NCI-H1105 (cell line): ENCODE data around the gene ERGIC1.

Experiments used
- DNase-seq: peaks from one replicate; lab custom pipeline; 2025; lab: John Stamatoyannopoulos, UW

Gene ERGIC1

DNA sequence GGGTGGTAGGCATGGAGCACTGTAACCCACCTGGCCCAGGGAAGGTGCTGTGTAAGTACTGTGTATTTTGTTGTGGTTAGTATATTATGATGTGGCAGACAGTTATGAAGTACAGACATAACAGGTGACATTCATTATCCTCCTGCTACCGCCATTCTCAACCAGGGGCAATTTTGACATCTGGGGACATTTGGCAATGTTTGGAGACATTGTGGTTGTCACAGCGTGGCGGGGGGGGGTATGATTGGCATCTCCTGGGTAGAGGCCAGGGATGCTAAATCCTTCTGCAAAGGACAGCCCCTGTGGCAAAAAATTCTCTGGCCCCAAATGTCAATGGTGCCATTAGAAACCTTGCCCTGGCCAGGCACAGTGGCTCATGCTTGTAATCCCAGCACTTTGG lies 115.4 kb downstream of the ERGIC1 start:
- no peak for DNase-seq

DNA sequence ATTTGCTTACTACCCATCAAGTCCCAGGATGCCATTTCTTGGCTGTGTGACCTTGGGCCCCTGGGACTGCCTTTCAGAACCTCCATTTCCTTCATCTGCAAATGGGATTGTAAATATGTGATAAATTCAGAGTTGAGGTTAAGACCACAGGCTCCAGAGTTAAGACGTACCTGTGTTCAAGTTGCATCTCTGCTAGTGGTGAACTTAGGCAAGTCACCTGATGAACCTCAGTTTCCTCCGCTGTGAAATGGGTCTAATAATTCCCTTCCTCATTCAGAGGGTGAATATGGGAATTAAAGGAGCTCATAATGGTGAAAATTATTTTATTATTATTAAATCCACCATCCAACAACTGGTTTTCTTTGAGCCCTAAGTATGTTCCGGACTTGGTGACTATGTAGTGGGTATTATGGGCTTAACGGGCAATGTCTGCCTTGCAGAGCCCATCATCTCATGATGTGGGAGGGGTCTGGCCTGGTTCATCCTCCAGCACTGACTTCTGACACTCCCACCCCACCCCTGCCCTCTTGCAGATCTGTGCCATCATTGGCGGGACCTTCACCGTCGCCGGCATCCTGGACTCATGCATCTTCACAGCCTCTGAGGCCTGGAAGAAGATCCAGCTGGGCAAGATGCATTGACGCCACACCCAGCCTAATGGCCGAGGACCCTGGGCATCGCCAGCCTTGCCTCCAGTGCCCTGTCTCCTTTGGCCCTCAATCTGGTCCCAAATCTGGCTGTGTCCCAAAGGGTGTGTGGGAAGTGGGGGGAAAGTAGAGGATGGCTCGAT lies 116.3 kb downstream of the ERGIC1 start:
- DNase-seq: no peak

DNA sequence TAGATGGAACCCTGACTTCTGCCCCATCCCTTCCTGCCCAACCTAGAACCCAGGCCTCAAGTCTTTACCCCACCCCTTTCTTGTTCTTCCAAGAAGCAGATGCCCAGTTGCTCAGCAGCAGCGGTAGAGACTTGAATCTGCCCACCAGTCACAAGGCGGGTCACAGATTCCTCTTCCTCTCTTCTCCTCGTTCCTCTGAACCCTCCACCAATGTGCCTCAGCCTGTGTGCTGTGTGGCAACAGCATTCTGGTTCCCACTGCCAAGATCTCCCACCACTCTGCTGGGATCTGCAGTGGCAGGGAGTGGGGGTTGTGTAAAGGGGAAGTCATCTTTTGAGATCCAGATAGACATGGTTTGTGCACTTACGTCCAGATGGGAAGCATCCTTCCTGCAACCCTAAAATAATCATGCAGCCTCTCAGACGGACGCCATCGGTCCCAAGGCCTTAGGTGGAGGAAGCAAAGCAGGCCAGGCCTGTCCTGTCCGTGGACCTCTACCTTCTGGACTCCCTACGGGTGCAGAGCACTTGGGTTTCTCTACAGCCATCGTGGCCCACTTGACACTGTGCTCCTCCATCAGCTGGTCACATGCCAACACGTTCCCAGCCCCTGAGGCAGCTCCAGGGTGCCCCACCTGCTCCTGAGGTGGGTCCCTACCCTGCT lies 117.5 kb downstream of the ERGIC1 start:
- no peak for DNase-seq

DNA sequence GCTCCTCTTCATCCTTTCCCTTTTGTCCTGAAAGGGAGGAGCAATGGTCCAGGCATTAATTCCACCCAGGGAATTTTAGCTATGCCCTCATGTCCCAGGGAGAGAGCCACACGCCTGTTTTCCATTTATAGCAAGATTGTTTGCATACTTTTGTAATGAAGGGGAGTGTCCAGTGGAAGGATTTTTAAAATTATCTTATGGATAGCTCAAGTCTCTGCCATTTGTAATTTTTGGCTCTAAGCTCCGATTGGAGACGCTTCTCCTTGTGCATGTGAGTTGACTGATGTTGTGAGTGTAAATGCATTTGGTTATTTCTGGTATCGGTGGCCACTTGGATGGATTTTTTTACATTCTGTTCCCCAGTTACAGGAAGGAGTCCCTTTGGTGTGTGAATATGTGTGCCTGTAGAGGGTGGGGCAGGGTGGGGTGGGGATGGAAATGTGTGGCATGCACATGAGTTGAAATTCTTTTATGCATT lies 118.0 kb downstream of the ERGIC1 start:
- no peak for DNase-seq

DNA sequence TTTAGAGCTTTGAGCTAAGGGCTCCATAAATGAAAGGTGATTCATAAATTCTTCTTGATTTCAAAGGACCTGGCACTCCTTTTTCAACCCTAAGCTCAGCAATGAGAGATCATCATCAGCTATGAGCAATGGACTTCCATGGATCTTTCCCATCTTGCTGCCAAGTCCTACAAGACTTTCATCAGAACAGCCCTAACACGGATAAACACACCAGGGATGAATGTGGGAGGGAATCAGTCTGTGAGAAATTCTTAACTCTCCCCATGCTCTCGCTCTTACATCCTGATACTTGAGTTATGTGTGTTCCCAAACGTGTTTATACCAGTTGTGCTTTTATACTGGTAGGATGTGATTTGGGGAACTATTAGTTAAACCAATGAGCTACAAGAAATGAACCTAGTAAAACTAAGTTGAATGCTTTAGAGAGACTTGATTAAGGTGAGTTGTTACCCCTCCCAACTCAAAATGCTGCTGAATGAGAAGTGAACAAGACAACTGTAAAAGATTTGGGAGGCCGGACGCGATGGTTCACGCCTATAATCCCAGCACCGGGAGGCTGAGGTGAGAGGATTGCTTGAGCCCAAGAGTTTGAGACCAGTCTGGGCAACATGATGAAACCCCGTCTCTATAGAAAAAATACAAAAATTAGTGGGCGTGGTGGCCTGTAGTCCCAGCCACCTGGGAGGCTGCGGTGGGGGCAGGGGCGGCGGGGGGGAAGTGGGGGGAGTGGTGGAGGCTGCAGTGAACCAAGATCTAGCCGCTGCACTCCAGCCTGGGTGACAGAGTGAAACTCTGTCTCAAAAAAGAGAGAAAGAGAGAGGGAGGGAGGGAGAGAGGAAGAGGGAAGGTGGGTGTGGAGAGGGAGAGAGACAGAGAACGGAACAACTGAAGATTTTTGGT lies 120.0 kb downstream of the ERGIC1 start:
- DNase-seq: no peak

DNA sequence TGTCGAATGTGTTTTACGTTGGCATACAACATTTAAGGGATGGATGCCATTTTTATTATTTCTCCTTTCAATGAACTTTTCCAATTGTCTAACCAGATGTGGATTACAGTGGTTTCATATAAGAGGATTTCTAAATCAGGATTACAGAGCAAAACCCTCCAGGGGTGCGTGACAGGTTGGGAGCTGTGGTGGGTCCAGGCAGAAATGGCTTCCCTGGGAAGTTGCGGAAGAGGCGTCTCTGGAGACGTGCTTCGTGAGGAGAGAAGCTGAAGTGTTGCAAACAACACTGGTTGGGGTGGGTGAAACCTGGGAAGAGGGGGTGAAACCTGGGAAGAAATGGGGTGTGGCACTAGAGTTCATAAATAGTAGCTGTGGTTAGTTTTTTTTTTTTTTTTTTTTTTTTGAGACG lies 120.7 kb downstream of the ERGIC1 start:
- DNase-seq: no peak

DNA sequence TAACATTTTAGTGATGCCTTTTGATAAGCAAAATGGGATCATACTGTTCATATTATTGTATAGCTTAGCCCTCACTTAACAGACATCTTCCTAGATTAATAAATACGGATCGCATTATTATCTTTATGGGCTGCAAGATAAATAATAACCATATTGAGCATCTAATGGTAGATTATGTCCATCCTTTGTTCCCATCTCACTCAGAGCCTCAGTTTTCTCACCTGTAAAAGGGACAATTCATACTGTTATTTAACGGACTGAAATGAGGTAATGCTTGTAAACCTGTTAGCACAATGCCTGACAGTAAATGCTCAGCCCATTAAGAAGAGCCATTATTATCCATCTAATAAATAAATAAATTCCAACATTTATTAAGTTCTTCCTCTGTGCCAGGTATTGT lies 122.2 kb downstream of the ERGIC1 start:
- no peak for DNase-seq

DNA sequence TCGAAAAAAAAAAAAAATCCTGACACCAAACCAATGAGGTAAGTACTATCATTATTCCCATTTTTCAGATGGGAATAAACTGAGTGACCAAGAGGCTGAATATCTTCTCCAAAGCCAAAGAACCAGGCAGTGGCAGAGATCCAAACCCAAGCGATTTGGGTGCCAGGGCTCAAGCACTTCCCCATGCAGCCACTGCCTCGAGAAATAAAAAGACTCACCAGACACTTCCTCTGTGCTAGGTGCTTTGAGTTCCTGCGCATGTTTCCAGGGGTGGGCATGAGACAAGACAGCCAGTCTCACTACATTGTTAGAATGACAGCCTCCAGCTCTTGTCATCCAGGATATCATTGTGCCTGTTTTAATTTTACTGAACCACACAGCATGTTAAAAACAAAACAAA lies 122.9 kb downstream of the ERGIC1 start:
- DNase-seq: no peak

DNA sequence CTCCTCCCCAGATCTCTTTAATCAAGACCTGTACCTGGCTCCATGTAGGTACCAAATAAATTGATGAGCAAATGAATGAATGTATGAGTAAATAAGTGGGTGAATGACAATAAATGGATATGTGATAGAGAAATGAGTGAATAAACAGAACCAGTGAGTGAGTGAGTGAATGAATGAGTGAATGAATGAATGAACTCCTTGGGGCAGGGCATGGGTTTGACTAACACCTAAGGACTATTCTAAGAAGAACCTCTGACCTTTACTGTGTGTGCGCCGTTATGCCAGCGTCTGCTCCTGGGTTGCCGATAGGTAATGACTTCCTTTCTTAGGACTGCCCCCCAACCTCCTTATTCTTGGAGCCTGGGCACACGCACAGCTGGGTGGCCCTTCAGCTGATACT lies 123.4 kb downstream of the ERGIC1 start:
- no peak for DNase-seq

DNA sequence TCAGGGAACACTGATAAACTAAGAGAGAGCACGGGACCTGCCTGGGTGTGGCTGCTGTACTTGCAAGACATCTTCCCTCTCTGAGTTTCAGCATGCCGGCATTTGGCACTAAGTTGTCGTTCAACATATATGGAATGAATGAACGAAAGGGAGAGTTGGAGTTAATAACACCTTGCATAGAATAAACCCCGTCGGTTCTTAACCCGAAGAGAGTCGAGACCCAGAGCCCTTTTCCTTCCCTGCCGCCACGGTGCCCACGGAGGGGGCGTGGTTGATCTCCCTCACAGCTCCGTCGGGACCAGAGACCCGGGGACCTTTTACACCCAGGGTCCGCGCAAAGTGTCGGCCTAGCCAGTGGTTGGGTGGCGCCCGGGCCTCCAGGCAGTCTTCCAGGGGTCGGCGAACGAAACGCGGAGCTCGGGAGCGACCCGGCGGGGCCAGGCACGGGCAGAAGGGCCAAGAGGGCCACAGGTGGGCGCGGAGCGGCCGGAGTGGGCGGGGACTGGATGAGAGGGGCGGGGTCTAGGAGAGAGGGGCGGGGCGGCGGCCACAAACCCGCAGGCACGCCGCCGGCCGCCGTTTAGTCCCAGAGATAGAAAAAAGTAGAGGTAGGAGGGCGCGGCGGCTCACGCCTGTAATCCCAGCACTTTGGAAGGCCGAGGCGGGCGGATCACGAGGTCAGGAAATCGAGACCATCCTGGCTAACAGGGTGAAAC lies 124.4 kb downstream of the ERGIC1 start:
- no peak for DNase-seq

DNA sequence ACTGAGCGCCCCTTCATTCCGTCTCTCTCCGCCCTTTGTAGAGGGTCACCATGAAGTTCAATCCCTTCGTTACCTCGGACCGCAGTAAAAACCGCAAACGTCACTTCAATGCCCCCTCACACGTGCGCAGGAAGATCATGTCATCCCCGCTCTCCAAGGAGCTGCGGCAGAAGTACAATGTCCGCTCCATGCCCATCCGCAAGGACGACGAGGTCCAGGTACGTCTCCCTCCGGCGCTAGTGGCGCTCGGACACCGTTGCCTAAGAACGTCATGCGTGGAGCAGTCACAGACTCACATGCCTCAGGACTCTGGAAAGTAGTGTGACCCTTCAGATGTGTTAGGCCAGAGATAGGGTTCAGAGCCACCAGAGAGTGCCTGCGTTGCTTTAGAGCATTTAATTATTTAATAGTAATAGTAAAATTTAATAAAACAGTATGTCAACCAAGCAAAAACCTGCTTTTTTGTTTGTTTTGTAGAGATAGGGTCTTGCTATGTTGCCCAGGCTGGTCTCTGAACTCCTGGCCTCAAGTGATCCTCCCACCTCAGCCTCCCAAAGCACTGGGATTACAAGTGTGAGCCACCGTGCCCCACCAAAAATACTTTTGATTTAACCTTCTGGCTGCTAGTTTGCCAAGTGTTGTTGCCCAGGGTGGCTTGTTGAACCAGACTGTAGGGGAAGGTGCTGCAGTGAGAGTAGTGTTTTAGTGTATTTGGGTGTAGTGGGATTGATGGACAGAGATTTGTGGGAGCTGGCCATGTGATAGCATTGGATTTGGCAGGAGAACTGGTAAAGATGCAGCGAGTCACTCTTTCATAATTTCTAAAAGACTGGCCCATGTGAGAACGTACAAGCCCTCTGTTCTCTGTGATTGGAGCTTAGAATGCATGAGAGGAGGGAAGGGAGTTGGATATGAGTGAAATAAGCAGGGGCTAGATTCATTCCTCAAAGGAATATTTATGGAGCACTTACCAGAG lies 126.1 kb downstream of the ERGIC1 start:
- DNase-seq: no peak

DNA sequence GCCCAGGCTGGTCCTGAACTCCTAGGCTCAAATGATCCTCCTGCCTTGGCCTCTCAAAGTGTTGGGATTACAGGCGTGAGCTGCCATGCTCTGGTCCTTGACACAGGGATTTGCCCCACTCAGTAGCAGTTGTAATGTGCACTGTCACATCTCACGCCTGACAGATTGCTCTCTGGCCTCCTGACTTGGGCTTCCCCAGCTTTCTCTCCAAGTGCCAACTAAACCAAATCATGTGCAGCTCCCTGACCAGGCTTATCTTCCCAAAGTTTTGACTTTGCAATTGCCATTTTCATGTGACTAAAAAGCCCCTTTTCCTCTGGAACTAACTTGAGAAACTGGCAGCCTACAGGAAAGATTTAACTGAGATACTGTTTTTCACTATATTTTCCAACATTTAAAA lies 135.9 kb downstream of the ERGIC1 start:
- DNase-seq: no peak

DNA sequence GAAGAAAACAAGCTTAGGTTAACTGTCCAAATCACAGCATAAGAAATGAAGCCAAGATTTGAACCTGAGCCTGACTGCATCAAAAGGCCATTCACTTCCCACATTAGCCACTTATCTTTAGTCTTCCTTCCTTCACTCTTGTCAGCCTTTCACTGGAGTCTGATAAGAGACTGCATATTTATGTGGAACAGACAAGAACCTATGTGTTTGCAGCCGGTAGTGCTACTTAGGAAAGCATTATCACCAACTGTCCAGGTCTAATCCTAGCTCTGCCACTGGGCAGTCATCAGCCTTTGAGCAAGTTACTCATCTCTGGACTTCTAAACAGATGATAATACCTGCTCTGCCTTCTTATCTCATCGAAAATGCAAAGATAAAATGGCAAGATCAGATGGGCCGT lies 137.4 kb downstream of the ERGIC1 start:
- no peak for DNase-seq

DNA sequence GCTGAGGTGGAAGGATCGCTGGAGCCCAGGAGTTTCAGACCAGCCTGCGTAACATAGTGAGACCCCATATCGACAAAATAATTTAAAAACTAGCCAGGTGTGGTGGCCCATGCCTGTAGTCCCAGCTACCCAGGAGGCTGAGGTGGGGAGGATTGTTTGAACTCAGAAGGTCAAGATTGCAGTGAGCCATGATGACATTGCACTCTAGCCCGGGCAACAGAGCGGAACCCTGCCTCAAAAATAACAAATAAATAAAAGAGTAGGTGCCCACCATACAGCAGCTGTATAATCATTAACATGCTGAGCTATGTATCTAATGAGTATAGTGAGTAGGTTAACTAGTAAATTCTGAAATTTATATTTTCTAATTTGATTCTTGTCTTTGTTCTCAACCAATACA lies 138.5 kb downstream of the ERGIC1 start:
- DNase-seq: no peak

DNA sequence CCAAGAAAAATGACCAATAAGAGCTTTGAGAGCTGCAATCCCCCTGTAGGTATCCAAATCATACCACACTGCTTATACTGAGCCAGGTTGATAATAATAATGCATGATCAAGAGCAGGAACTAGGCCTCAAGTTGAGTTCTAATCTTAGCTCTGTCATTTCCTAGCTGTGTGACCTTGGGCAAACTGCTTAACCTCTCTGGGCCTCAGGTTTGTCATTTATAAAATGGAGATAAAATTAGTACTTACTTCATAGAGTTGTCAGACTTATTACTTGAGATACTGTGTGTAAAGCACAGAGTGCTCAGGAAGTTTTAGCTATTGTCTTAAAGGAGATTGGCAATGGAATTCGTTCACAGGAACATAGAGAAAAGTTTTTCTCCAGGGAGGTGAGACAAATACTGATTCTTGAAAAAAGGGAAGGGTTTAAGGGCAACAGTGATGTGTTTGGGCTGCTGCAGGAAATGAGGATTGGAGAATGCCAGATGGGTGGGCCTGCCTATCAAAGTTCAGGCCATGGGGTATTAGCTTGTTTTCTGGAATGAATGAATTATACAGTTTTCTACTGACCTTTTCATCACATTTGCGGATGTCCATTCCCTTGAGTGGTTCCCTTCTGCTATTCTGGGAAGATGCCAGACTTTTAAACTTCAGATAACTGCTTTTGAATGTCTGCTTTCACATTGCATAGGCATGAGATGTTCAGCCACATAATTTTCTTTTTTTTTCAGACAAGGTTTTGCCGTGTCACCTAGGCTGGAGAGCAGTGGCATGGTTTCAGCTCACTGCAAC lies 139.3 kb downstream of the ERGIC1 start:
- DNase-seq: no peak

DNA sequence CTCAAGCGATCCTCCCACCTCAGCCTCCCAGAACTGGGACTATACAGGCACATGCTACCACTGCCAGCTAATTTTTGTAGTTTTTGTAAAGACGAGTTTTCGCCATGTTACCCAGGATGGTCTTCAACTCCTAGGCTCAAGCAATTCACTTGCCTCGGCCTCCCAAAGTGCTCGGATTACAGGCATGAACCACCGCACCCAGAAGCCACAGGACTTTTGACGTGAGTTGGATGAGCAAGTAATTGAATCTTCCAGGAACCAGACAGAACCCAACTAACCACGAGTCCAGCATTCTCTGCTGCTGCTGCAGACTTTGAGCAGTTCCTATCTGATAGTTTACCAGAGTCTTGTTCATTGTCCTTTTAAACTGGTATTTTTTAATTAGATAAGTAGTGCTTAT lies 139.9 kb downstream of the ERGIC1 start:
- DNase-seq: no peak

DNA sequence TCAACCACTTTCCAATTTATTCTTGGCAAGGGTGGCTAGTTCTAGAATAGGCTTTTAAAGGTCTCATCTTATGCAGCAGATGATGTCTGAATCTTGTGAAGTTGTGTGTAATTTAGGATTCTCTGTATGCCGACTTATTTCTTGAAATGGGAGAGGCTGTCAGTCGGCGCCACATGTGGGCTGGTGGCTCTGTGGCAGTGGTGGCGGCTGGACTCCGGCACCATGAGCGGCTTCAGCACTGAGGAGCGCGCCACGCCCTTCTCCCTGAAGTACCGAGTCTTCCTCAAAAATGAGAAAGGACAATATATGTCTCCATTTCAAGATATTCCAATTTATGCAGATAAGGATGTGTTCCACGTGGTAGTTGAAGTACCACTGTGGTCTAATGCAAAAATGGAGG lies 141.2 kb downstream of the ERGIC1 start:
- no peak for DNase-seq

DNA sequence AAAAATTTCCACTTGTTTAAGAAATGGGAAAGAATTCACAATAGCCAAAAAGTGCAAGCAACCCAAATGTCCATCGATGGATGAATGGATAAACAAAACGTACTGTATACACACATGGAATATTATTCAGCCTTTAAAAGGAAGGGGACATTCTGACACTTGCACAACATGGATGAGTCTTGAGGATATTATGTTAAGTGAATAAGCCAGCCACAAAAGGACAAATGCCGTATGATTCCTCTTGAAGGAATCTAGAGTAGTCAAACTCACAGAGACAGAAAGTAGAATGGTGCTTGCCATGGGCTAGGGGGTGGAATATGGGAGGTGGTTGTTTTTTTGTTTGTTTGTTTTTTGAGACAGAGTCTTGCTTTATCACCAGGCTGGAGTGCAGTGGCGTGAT lies 145.7 kb downstream of the ERGIC1 start:
- DNase-seq: no peak

DNA sequence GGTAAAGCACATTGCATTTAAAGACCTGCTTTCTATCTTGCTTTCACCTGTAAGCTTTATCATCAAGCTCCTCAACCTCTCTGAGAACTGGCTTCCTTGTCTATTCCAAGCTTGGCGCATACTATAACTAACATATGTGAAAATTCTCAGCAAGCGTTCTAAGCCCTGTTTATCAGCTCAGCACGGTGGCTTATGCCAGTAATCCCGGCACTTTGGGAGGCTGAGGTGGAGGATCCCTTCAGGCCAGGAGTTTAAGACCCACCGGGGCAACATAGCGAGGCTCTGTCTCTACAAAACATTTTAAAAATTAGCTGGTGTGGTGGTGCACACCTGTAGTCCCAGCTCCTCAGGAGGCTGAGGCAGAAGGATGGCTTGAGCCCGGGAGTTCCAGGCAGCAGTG lies 147.9 kb downstream of the ERGIC1 start:
- no peak for DNase-seq
